ENCODE results near the gene CD101. TPM values are rescaled to one million over a fixed set of nuclear protein-coding genes. Genes with fewer than 3 reads are reported as not detected.

CD101 gene
- polyA plus RNA-seq, 3 donors = 27.2 to 101 (median 54.7) TPM

DNA sequence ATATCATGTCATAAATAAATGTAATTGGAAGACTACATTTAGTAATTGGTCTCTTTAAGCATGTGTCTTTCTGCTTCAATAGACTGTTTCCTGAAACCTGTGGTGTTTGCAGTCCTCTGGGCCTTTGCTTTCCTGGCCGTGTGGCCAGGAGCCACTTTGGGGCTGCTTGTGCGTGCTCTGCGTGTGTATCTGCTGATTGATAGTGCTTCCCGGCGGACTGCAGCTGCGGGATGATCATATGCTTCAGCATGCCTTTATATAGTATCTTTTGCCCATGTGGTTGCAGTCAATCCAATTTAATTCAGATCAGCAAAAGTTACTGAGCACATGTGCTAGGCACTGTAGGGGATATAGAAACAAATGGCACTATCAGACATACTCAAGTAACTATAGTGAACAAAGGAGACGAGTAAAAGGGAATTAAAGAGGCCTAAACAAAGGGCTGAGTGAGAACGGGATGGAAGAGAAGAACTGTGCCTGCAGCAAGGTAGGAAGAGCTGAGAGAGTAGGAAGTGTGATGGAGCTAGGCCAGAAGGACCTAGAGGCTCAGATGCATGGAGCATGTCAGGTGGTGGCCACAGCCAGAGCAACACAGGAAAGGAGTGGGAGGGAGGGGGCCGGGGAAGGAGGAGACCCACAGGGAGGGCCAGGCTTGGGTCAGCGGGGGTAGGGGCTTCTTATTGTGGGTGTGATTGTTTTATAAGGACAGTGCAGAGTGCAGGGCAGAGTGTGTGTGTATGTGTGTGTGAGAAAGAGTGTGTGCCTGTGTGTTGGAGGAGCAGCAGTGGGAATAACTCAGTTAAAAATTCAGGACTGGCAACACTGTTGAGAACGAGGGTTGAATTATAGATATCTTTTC is 31.4 kb downstream of the CD101 start:
- H3K27me3 ChIP-seq (ENCODE audit: control insufficient read depth in 2 of 2, insufficient read depth in 2 of 2, low read length in 2 of 2) = no peaks in the 10 kb centered on the region
- H3K4me3 ChIP-seq (replicated peaks in 1 of 3; ENCODE audit: low read depth in 2 of 3, low read length in 3 of 3) = no peak overlapping the region
- H2AFZ ChIP-seq (ENCODE audit: insufficient read depth, low read depth, low read length, poor library complexity, severe bottlenecking) = no peak overlapping the region
- no peak for DNase-seq
- peaks cover 7 to 71% of the 10 kb centered on the region in 2 donors for H3K36me3 ChIP-seq (replicated peaks in 1 of 2; ENCODE audit: control insufficient read depth in 1 of 2, insufficient read depth in 2 of 2, low read length in 2 of 2)
- intact Hi-C loops (cut with micrococcal nuclease) = no loop called here
- no peak overlapping the region for H3K27ac ChIP-seq (ENCODE audit: low read depth in 1 of 2, low read length in 2 of 2)
- TF ChIP-seq, protein P1, sequence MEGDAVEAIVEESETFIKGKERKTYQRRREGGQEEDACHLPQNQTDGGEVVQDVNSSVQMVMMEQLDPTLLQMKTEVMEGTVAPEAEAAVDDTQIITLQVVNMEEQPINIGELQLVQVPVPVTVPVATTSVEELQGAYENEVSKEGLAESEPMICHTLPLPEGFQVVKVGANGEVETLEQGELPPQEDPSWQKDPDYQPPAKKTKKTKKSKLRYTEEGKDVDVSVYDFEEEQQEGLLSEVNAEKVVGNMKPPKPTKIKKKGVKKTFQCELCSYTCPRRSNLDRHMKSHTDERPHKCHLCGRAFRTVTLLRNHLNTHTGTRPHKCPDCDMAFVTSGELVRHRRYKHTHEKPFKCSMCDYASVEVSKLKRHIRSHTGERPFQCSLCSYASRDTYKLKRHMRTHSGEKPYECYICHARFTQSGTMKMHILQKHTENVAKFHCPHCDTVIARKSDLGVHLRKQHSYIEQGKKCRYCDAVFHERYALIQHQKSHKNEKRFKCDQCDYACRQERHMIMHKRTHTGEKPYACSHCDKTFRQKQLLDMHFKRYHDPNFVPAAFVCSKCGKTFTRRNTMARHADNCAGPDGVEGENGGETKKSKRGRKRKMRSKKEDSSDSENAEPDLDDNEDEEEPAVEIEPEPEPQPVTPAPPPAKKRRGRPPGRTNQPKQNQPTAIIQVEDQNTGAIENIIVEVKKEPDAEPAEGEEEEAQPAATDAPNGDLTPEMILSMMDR (IDR thresholded peaks at IDR 0.05) = no peak
- Mint-ChIP-seq H3K27me3 (ENCODE audit: low read depth in 3 of 3) (peaks cover 0 to 3% (median 0%) of the 10 kb centered on the region in 3 donors), H3K4me3 (no peak overlapping the region), H3K4me1 (no peaks in the 10 kb centered on the region), H3K27ac (peak overlapping the region in 1 of 7 donors; percentile 28), H3K9me3 (peaks cover 0 to 2% (median 0%) of the 10 kb centered on the region in 7 donors), H3K36me3 (peaks cover 68 to 73% of the 10 kb centered on the region in 2 donors)
- no peaks in the 10 kb centered on the region for H4K20me1 ChIP-seq (ENCODE audit: insufficient read depth, low read length)
- 90% methylated on average over 7 of the region's 11 CpGs for WGBS (ENCODE audit: insufficient coverage)
- no peaks in the 10 kb centered on the region for H3K4me1 ChIP-seq (ENCODE audit: control insufficient read depth in 1 of 2, insufficient read depth in 2 of 2, low read length in 2 of 2)
- H3K9ac ChIP-seq (ENCODE audit: insufficient read depth, low read length, poor library complexity, severe bottlenecking) = no peak overlapping the region
- no peak overlapping the region for H3K4me2 ChIP-seq (replicated peaks; ENCODE audit: extremely low read depth, low read length, poor library complexity, severe bottlenecking)
- H3K79me2 ChIP-seq (ENCODE audit: insufficient read depth, low read length) = no peaks in the 10 kb centered on the region
- H3K9me3 ChIP-seq (replicated peaks in 1 of 2; ENCODE audit: control insufficient read depth in 1 of 2, insufficient read depth in 1 of 2, low read length in 2 of 2) = no peaks in the 10 kb centered on the region

DNA sequence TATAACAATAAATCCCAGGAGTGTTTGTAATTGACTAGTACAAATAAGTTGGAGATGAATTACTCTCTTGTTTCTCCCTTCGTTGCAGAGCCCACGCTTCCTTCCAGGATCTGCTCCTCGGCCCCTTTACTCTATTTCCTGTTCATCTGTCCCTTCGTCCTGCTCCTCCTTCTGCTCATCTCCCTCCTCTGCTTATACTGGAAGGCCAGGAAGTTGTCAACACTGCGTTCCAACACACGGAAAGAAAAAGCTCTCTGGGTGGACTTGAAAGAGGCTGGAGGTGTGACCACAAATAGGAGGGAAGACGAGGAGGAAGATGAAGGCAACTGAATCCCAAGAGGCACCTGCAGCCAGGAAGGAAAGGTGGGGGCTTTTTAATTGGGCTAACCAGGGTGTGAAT is 32.2 kb downstream of the CD101 start:
- 92% methylated on average over 2 of the region's 7 CpGs for WGBS (ENCODE audit: insufficient coverage)
- H3K9ac ChIP-seq (ENCODE audit: insufficient read depth, low read length, poor library complexity, severe bottlenecking) = no peak overlapping the region
- peaks cover 6% of the 10 kb centered on the region for H3K4me1 Mint-ChIP-seq
- no peak overlapping the region for H3K4me2 ChIP-seq (replicated peaks; ENCODE audit: extremely low read depth, low read length, poor library complexity, severe bottlenecking)
- H3K27me3 Mint-ChIP-seq (ENCODE audit: low read depth in 3 of 3) = peaks cover 0 to 3% (median 2%) of the 10 kb centered on the region in 3 donors
- DNase-seq = no peak
- H3K27ac Mint-ChIP-seq = peak overlapping the region in 1 of 7 donors; percentile 2
- H3K27me3 ChIP-seq (ENCODE audit: control insufficient read depth in 2 of 2, insufficient read depth in 2 of 2, low read length in 2 of 2) = no peaks in the 10 kb centered on the region
- intact Hi-C loops (cut with micrococcal nuclease) = no loop called here
- no peak overlapping the region for H3K27ac ChIP-seq (ENCODE audit: low read depth in 1 of 2, low read length in 2 of 2)
- peaks cover 0 to 5% of the 10 kb centered on the region in 2 donors for H3K4me1 ChIP-seq (ENCODE audit: control insufficient read depth in 1 of 2, insufficient read depth in 2 of 2, low read length in 2 of 2)
- peaks cover 0 to 2% (median 0%) of the 10 kb centered on the region in 7 donors for H3K9me3 Mint-ChIP-seq
- no peaks in the 10 kb centered on the region for H4K20me1 ChIP-seq (ENCODE audit: insufficient read depth, low read length)
- no peaks in the 10 kb centered on the region for H3K9me3 ChIP-seq (replicated peaks in 1 of 2; ENCODE audit: control insufficient read depth in 1 of 2, insufficient read depth in 1 of 2, low read length in 2 of 2)
- no peak overlapping the region for H3K4me3 Mint-ChIP-seq
- H3K79me2 ChIP-seq (ENCODE audit: insufficient read depth, low read length) = no peaks in the 10 kb centered on the region
- H3K4me3 ChIP-seq (replicated peaks in 1 of 3; ENCODE audit: low read depth in 2 of 3, low read length in 3 of 3) = no peak overlapping the region
- peaks cover 74 to 77% of the 10 kb centered on the region in 2 donors for H3K36me3 Mint-ChIP-seq
- TF ChIP-seq, protein P1 (IDR thresholded peaks at IDR 0.05) = no peak
- peaks cover 7 to 75% of the 10 kb centered on the region in 2 donors for H3K36me3 ChIP-seq (replicated peaks in 1 of 2; ENCODE audit: control insufficient read depth in 1 of 2, insufficient read depth in 2 of 2, low read length in 2 of 2)
- H2AFZ ChIP-seq (ENCODE audit: insufficient read depth, low read depth, low read length, poor library complexity, severe bottlenecking) = no peak overlapping the region

All from CD14-positive monocyte (primary cell).